Measurements from ENCODE around the gene ATOSB.

ATOSB gene

DNA sequence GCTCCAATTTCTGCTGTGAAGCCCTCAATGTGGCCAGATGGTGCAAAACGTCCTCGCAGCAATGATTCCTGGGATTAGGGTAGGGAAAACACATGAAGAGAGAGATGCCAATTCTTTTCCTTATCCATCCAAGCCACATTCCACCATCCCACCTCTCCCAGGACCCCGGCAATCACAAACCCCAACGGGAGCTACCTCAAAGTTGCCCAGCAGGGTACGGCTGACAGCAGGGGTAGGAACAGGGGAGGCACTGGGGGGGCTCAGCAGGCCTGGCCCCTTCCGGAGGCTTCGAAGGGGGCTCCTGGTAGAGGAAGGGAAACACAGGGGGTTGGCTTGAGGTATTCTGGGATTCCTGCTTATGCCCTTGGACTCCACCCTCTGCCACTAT, 9.3 kb downstream of the ATOSB start:
- H3K36me3 ChIP-seq (ENCODE audit: insufficient read depth, low read length) = 0 out of 2 replicates have a peak, but pooled peaks cover 3% of the 10 kb centered on the region
- H3K9me3 ChIP-seq (ENCODE audit: control insufficient read depth, insufficient read depth, low read length) = no peaks in the 10 kb centered on the region
- H3K9ac ChIP-seq (ENCODE audit: low read depth, low read length) = no peak overlapping the region
- peaks cover 4% of the 10 kb centered on the region; the same call in 1 of the 2 replicates for H3K4me1 ChIP-seq (ENCODE audit: insufficient read depth, low read length)

DNA sequence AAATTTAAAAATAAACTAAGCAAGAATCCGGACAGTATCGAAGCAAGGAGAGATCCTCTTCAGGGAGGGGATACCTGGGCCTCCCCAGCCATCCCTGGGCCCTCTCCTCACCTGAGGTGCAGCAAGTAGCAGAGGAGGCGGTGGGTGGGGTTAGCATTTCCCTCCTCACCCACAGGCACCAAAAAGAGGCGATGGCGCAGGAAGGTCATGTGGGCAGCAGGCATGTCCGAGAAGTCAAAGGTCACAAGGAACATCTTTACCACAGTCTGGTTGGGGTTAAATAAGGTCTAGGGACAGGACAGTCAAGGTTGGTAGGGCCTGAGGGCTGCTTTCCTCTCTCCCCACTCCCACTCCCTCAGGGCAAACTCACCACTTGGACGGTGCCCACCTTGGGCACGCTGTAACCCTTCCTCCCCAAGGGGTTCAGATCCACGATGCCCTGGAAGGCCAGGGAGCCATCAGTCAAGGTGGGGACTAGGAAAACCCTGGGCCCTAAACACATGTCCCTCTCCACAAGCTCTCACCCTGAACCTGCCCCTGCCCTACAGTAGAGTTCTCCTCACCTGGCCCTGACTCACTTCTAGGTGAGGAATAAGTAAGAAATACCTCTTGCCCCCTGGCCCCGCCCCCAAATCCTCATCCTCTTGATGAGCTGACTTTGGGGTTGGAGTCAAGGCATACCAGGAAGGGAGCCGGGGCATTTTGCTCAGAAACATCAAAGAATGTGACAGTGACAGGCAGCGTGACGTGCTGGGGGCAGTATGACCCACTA, 9.9 kb downstream of the ATOSB start:
- 0 out of 2 replicates have a peak, but pooled peaks cover 3% of the 10 kb centered on the region for H3K36me3 ChIP-seq (ENCODE audit: insufficient read depth, low read length)
- H3K4me1 ChIP-seq (ENCODE audit: insufficient read depth, low read length) = peaks cover 4% of the 10 kb centered on the region; the same call in 1 of the 2 replicates
- H3K9ac ChIP-seq (ENCODE audit: low read depth, low read length) = no peak overlapping the region
- H3K9me3 ChIP-seq (ENCODE audit: control insufficient read depth, insufficient read depth, low read length) = no peaks in the 10 kb centered on the region

DNA sequence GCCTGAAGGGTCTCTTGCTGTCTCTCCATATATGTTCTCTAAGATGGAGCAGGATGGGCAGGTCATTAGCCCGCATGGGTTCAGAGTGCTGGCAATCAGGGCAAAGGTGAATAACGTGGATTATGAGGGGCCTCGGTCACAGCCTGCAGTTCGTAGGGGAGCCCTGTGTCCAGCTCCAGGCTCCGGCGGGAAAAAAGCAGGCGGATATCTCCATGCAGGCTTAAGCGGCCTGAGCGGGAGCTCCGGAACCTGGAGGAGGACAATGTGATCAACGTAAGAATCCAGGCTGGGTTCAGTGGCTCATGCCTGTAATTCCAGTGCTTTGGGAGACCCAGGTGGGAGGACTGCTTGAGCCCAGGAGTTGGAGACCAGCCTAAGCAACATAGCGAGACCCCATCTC, 10.5 kb downstream of the ATOSB start:
- 0 out of 2 replicates have a peak, but pooled peaks cover 9% of the 10 kb centered on the region for H3K36me3 ChIP-seq (ENCODE audit: insufficient read depth, low read length)
- H3K4me1 ChIP-seq (ENCODE audit: insufficient read depth, low read length) = peaks cover 4% of the 10 kb centered on the region; the same call in 1 of the 2 replicates
- H3K9me3 ChIP-seq (ENCODE audit: control insufficient read depth, insufficient read depth, low read length) = no peaks in the 10 kb centered on the region
- H3K9ac ChIP-seq (ENCODE audit: low read depth, low read length) = no peak overlapping the region

DNA sequence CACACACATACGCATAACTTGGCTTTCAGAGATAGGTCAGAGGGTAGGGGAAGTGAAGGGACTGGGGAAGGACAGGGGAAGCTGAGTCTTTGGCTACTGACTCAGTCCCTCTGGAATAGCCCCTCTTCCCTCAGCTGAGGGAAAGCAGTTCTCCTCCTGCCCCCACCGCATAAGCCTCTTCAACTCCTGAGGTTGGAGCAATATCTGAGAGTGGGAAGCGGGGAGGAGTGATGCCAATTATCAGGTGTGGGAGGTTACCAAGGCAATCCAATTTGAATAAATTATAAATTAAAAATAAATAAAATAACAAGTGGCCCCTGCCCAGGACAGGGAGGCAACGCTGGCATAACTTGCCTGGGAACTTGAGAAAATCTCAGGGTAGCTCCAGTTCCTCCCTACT, 11.1 kb downstream of the ATOSB start:
- peaks cover 4% of the 10 kb centered on the region; the same call in 1 of the 2 replicates for H3K4me1 ChIP-seq (ENCODE audit: insufficient read depth, low read length)
- H3K36me3 ChIP-seq (ENCODE audit: insufficient read depth, low read length) = 0 out of 2 replicates have a peak, but pooled peaks cover 12% of the 10 kb centered on the region
- H3K9me3 ChIP-seq (ENCODE audit: control insufficient read depth, insufficient read depth, low read length) = no peaks in the 10 kb centered on the region
- H3K9ac ChIP-seq (ENCODE audit: low read depth, low read length) = no peak overlapping the region

DNA sequence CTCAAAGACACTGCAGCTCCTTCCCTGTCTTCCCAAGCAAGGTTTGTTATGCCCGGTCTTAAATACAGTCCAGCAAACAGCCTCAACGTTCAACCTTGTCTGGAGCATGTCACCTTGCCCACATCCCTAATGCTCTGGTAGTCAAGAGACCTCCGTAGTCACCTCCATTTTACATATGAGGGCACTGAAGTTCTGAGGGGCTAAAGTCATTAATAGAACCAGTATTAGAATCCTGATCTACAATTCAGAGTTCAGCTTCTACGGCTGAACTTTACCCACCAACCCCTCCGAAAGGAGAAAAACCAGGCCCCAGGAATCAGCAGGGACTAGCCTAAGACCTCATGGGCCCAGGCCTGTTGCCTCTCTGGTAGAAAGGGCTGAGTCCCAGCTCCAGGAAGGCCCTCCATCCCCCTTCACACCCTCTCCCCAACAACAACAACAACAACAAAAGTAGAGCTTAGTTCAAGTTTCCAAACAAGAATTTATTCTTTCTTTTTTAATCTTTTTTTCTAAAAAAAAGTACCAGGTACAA, 11.9 kb downstream of the ATOSB start:
- no peaks in the 10 kb centered on the region for H3K9me3 ChIP-seq (ENCODE audit: control insufficient read depth, insufficient read depth, low read length)
- peak overlapping the region; percentile 78 for H3K9ac ChIP-seq (ENCODE audit: low read depth, low read length)
- 0 out of 2 replicates have a peak, but pooled peaks cover 12% of the 10 kb centered on the region for H3K36me3 ChIP-seq (ENCODE audit: insufficient read depth, low read length)
- peaks cover 4% of the 10 kb centered on the region; the same call in 1 of the 2 replicates for H3K4me1 ChIP-seq (ENCODE audit: insufficient read depth, low read length)

DNA sequence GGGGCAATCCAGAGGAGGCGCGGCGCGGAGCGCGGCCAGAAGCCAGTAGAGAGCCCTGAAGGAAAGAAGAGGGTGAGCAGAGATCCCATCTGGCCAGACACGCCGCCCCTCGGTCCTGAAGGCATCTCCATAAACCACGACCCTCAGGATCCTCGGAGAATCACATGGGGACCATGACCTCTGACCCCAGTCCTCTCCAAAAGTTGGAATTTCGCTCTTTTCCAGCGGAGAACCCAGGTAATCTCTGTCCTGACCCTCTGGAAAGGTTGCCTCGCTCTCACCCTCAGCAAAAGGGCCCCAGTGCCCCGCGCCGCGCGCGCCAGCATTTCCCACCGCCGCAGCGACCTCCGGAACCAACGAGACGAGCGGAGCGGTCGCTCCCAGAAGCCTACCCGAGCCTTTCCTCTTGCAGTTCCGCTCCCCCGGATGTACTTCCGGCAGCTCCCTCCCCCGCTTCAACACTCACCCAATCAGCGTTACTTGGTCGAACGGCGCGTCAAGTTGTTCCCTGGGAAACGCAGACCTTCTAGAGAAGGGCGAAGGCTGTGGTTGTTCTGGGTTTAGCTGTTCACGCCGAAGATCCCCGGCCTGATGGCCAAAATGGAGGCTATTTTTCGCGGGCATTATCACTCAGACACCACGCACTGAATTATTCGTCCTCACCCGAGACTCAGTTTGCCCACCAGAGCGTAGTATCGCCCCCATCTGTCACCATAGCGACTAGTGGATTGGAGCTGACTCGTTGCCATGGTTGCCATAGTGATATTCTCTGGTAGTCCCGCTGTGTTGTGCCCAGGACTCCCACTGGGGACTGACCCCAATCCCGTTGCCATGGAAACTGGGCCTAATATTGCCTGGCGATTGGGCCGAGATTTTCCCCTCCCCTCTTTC, 12.6 kb downstream of the ATOSB start, which contains the start of gene STOML2:
Gene STOML2 (minus strand): TSS at position 363 of the 891 bp plus-strand sequence. CDS start 37 bp downstream, at position 326.
- Histone ChIP-seq H3K9me3 (ENCODE audit: control insufficient read depth, insufficient read depth, low read length) (no peaks in the 10 kb centered on the region), H3K4me1 (ENCODE audit: insufficient read depth, low read length) (peaks cover 4% of the 10 kb centered on the region; the same call in 1 of the 2 replicates), H3K36me3 (ENCODE audit: insufficient read depth, low read length) (0 out of 2 replicates have a peak, but pooled peaks cover 12% of the 10 kb centered on the region), H3K9ac (ENCODE audit: low read depth, low read length) (peak within 1 kb of the TSS; percentile 78)

DNA sequence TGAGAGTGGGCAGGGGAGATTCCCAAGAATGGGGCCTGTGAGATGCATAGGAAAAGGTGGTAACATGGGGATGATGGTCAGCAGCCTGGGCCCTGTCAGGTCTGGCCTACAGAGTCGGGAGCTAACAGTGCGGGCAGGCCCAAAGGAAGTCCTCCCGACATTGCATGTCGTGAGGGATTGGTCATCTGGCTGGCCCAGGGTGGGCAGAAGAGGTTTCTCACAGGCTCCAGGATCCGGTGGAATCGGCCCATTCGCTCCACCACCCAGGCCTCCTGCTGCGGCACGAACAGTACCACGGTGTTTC, 13.2 kb downstream of the ATOSB start:
- Histone ChIP-seq H3K9me3 (ENCODE audit: control insufficient read depth, insufficient read depth, low read length) (no peaks in the 10 kb centered on the region), H3K36me3 (ENCODE audit: insufficient read depth, low read length) (0 out of 2 replicates have a peak, but pooled peaks cover 12% of the 10 kb centered on the region), H3K9ac (ENCODE audit: low read depth, low read length) (peak overlapping the region; percentile 78), H3K4me1 (ENCODE audit: insufficient read depth, low read length) (peaks cover 4% of the 10 kb centered on the region; the same call in 1 of the 2 replicates)

DNA sequence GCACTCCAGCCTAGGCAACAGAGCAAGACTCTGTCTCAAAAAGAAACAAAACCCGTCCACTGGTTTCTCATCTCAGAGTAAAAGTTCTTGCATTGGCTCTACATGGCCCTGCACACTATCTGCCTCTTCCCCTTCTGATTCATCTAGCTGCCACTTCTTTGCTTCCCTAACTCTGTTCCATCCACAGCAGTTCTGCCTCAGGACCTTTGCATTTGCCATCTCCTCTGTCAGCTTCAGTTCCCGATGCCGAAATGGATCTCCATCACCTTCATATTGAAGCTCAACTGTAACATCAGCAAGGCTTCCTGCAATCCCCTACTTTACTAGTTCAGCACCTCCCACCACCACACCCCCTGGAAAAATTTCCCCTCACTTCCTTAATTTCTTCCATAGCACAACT, 18.1 kb downstream of the ATOSB start:
- Histone ChIP-seq H3K9me3 (ENCODE audit: control insufficient read depth, insufficient read depth, low read length) (no peaks in the 10 kb centered on the region), H3K36me3 (ENCODE audit: insufficient read depth, low read length) (peaks cover 15% of the 10 kb centered on the region; the same call in 1 of the 2 replicates), H3K4me1 (ENCODE audit: insufficient read depth, low read length) (no peaks in the 10 kb centered on the region; the same call in 1 of the 2 replicates), H3K9ac (ENCODE audit: low read depth, low read length) (no peak overlapping the region)

DNA sequence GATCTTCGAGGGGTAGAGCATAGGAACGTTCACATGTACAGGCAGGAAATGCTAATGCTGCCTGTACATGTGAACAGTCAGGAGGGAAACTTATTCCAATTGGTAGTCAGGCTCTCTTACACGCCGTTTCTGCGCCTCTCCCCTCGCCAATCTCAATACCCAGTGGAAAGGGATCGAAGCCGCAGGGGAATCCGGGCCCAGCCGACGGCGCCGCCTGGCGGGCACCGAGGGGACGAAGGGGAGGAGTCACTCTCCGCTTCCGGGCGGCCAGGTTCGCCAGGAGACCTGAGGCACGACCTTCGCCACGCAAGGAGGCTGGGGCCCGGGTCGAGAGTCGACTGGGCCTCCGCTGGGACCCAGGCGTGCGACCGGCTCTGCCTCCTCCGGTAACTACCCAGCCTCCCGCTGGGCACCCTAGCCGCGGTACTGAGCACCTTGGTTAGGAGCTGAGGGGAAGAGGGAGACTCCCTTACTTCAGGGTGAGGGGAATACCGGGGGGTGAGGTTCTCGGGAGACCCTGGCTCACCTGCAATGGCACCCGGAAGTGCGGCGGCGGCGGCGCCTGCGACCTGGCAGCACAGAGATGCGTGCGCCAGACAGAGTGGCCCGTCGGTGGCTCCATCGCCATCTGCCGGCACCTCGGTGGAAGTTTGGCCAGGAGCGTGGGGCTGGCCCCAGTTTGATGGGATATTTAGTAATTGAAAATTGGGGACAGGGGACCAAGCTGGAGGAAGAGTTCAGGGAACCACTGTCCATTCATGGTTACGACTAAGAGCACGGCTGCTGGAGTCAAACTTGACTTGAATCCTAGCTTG, 19.4 kb downstream of the ATOSB start, which contains the start of gene PIGO:
Gene PIGO (minus strand): TSS at position 557 of the 815 bp plus-strand sequence. CDS start 1,026 bp downstream, outside the sequence.
- Histone ChIP-seq H3K4me1 (ENCODE audit: insufficient read depth, low read length) (no peaks in the 10 kb centered on the region; the same call in 1 of the 2 replicates), H3K9ac (ENCODE audit: low read depth, low read length) (peak within 1 kb of the TSS; percentile 88), H3K36me3 (ENCODE audit: insufficient read depth, low read length) (peaks cover 11% of the 10 kb centered on the region), H3K9me3 (ENCODE audit: control insufficient read depth, insufficient read depth, low read length) (no peaks in the 10 kb centered on the region)

DNA sequence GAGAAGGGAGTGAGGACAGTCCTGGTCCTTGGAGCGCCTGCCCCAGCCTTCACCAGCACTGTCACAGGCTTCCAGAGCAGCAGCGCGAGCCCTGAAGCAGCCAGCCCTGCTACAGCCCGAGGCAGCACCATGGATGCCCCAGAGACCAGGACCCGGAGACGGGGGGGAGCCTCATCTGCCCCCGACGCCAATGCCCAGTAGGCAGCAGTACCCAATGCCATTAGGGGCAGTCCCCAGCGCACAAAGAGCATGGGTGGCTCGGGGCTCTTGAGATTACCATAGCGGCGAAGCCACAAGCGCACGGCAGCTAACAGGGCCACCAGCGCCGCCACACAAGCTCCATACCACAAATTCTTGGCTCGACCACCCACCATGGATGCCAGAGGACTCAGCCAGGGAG, 24.1 kb downstream of the ATOSB start:
- Histone ChIP-seq H3K9ac (ENCODE audit: low read depth, low read length) (no peak overlapping the region), H3K36me3 (ENCODE audit: insufficient read depth, low read length) (peaks cover 26% of the 10 kb centered on the region), H3K4me1 (ENCODE audit: insufficient read depth, low read length) (no peaks in the 10 kb centered on the region; the same call in 1 of the 2 replicates), H3K9me3 (ENCODE audit: control insufficient read depth, insufficient read depth, low read length) (no peaks in the 10 kb centered on the region)

DNA sequence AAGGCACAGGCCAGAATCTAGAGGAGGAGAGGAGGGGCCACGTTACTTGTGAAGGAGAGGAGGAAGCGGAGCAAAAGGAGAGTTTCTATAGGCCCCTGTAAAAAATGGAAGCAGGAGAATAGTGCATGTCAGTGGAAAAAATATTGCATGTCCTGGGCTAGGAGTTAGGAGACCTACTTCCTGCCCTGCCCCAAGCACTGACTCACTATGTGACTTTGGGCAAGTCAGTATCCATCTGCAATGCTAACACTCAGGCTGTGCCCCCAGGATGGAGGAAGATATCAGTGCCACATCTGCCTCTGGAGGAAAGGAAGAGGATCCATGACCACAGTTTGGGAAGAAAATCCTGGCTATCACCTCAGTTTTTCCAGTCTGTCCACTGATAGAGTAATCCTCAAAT, 26.2 kb downstream of the ATOSB start:
- peaks cover 26% of the 10 kb centered on the region for H3K36me3 ChIP-seq (ENCODE audit: insufficient read depth, low read length)
- H3K9ac ChIP-seq (ENCODE audit: low read depth, low read length) = no peak overlapping the region
- H3K4me1 ChIP-seq (ENCODE audit: insufficient read depth, low read length) = no peaks in the 10 kb centered on the region
- no peaks in the 10 kb centered on the region for H3K9me3 ChIP-seq (ENCODE audit: control insufficient read depth, insufficient read depth, low read length)

DNA sequence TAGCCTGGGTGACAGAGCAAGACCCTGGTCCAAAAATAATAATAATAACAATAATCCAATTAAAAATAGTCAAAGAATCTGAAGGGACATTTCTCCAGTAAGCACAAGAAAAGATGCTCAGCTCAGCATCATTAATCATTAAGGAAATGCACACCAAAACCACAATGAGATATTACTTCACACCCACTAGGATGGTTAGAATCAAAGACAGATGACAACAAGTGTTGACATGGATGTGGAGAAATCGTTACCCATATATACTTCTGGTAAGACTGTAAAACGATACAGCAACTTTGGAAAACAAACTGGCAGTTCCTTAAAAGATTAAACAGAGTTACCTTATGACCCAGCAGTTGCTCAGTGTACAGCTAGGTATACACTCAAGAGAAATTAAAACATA, 30.6 kb downstream of the ATOSB start:
- H3K36me3 ChIP-seq (ENCODE audit: insufficient read depth, low read length) = peaks cover 17% of the 10 kb centered on the region
- H3K9me3 ChIP-seq (ENCODE audit: control insufficient read depth, insufficient read depth, low read length) = no peaks in the 10 kb centered on the region
- no peaks in the 10 kb centered on the region for H3K4me1 ChIP-seq (ENCODE audit: insufficient read depth, low read length)
- no peak overlapping the region for H3K9ac ChIP-seq (ENCODE audit: low read depth, low read length)

Measured in ES-I3 (cell line).